Endothelial cell of umbilical vein (primary cell): ENCODE measurements around the gene YTHDF1. TPM values are rescaled to one million over a fixed set of nuclear protein-coding genes. Genes with fewer than 3 reads are reported as not detected.

Experiments used
- BruUV-seq: library from RNA; stranded (reverse); fragments of 400-500 nt; replicated peaks from 2 replicates; lab custom pipeline; 2021; lab: Mats Ljungman, UMichigan
- CTCF ChIA-PET: fragments of 300-600, 350-600 bp; sonication (Branson Sonifier 250); formaldehyde crosslinking; loops from one replicate; lab custom pipeline; 2021; ENCODE audit warnings: antibody characterized with exemption, inconsistent platforms; lab: Charles Lee
- POLR2A ChIA-PET: fragments of 300-600, 350-600 bp; sonication (Branson Sonifier 250); formaldehyde crosslinking; loops from one replicate; lab custom pipeline; 2021; ENCODE audit warnings: antibody characterized with exemption, inconsistent platforms; lab: Charles Lee
- DNase-seq: peaks from one replicate; pipeline ENCODE4 v3.0.0-alpha.2; 2011; ENCODE audit warnings: low read depth, low spot score
- FAIRE-seq: peaks from 2 replicates; lab custom pipeline; 2011; peaks lifted over from hg19 to GRCh38; lab: Jason Lieb, UNC
- H2AFZ ChIP-seq: 2 replicates; pipeline ENCODE4 v1.6.0; 2012; ENCODE audit warnings: low read depth, low read length, control low read depth, inconsistent platforms
- H3K27ac ChIP-seq: 2 replicates; pipeline ENCODE4 v1.5.1; 2011; ENCODE audit warnings: low read depth, mild to moderate bottlenecking, control low read depth, low read length, moderate library complexity; ENCODE audit not compliant: insufficient read depth
- H3K27me3 ChIP-seq, 2 experiments: 2 replicates each; pipeline versions ENCODE4 v1.6.0 to v1.6.1; 2011; ENCODE audit warnings: low read length in 2 of 2, mixed read lengths in 1 of 2; ENCODE audit not compliant: control insufficient read depth in 2 of 2, insufficient read depth in 2 of 2
- H3K36me3 ChIP-seq, 2 experiments: 2 replicates in 1 of 2; 3 replicates in 1 of 2; pipeline ENCODE4 v1.5.1; 2011; ENCODE audit warnings: low read length in 2 of 2, mild to moderate bottlenecking in 1 of 2, moderate library complexity in 1 of 2; ENCODE audit not compliant: control insufficient read depth in 2 of 2, insufficient read depth in 2 of 2; ENCODE audit errors: extremely low read depth in 1 of 2
- H3K4me1 ChIP-seq: 3 replicates; pipeline ENCODE4 v1.5.1; 2011; ENCODE audit warnings: mild to moderate bottlenecking, low read length; ENCODE audit not compliant: control insufficient read depth, insufficient read depth; ENCODE audit errors: extremely low read depth
- H3K4me2 ChIP-seq: 2 replicates; pipeline ENCODE4 v1.6.1; 2011; ENCODE audit warnings: low read length, control low read depth, mixed read lengths; ENCODE audit not compliant: insufficient read depth
- H3K4me3 ChIP-seq, 3 experiments: fragments of 200-600 bp in 1 of 3; sonication (generic), shearing (Covaris generic) in 1 of 3; replicated peaks in 1 of 3; 2 replicates each; pipeline ENCODE4 v1.5.1; 2011 to 2016; ENCODE audit warnings: control low read depth in 3 of 3, low read length in 3 of 3, mild to moderate bottlenecking in 2 of 3, inconsistent platforms in 1 of 3, low read depth in 1 of 3, moderate library complexity in 1 of 3; ENCODE audit not compliant: insufficient read depth in 1 of 3
- H3K79me2 ChIP-seq: 2 replicates; pipeline ENCODE4 v1.6.0; 2012; ENCODE audit warnings: low read length, inconsistent platforms; ENCODE audit not compliant: control insufficient read depth, insufficient read depth
- H3K9ac ChIP-seq: replicated peaks from 2 replicates; pipeline ENCODE3; 2011; ENCODE audit warnings: low read length, control low read depth; ENCODE audit not compliant: insufficient read depth; ENCODE audit errors: extremely low read depth
- H3K9me1 ChIP-seq: replicated peaks from 3 replicates; pipeline ENCODE4 v1.6.0; 2011; ENCODE audit warnings: mild to moderate bottlenecking, low read length; ENCODE audit not compliant: control insufficient read depth, insufficient read depth; ENCODE audit errors: extremely low read depth
- H3K9me3 ChIP-seq: replicated peaks from 2 replicates; pipeline ENCODE4 v1.5.1; 2012; ENCODE audit warnings: low read length, inconsistent platforms; ENCODE audit not compliant: control insufficient read depth, insufficient read depth
- H4K20me1 ChIP-seq: replicated peaks from 2 replicates; pipeline ENCODE3; 2011; ENCODE audit warnings: mild to moderate bottlenecking, low read length; ENCODE audit not compliant: control insufficient read depth, insufficient read depth; ENCODE audit errors: extremely low read depth
- EZH2 ChIP-seq: IDR thresholded peaks from 2 replicates; pipeline ENCODE4 v1.6.1; 2012; ENCODE audit warnings: borderline replicate concordance, low read depth, mild to moderate bottlenecking, moderate library complexity, low read length, inconsistent platforms; ENCODE audit not compliant: severe bottlenecking
- FOS ChIP-seq: IDR thresholded peaks from 2 replicates; pipeline ENCODE4 v1.6.1; 2011; ENCODE audit warnings: mild to moderate bottlenecking, low read length, moderate library complexity, borderline replicate concordance; ENCODE audit not compliant: insufficient read depth
- GATA2 ChIP-seq: IDR thresholded peaks from 2 replicates; pipeline ENCODE4 v1.7.0; 2011; ENCODE audit warnings: low read depth, mild to moderate bottlenecking, moderate library complexity, mixed read lengths, low read length; ENCODE audit not compliant: insufficient read length, insufficient read depth
- JUN ChIP-seq: IDR thresholded peaks from 2 replicates; pipeline ENCODE4 v1.6.1; 2011; ENCODE audit warnings: borderline replicate concordance, low read depth; ENCODE audit not compliant: insufficient read length, insufficient read depth
- MYC ChIP-seq: IDR thresholded peaks from one replicate; pipeline ENCODE4 v1.6.1; 2011; ENCODE audit warnings: mild to moderate bottlenecking, low read depth, low read length
- POLR2A ChIP-seq: IDR thresholded peaks from 2 replicates; pipeline ENCODE4 v1.6.1; 2012; ENCODE audit warnings: low read depth, mild to moderate bottlenecking, control low read depth, low read length
- POLR2AphosphoS5 ChIP-seq: IDR thresholded peaks from 2 replicates; pipeline ENCODE4 v1.6.1; 2012; ENCODE audit warnings: low read depth, mild to moderate bottlenecking, control low read depth, low read length, moderate library complexity; ENCODE audit not compliant: insufficient read depth
- dilution Hi-C: fragments of 300-500 bp; cut with MboI; formaldehyde crosslinking; loops from one replicate; pipeline ENCODE4 v1.15.0; 2019; ENCODE audit warnings: low sequenced_read_pairs; ENCODE audit not compliant: extremely low pct_ligation_motif_present
- intact Hi-C: fragments of 100-400 bp; cut with micrococcal nuclease; formaldehyde crosslinking; loops from one replicate; pipeline ENCODE4 v1.10.0; 2022
- polyA plus RNA-seq, 4 experiments: library from polyadenylated mRNA; depleted of rRNA in 3 of 4; stranded (reverse) in 3 of 4; unstranded in 1 of 4; fragments of >200 nt; gene quantifications; 2 replicates each; pipeline versions ENCODE4 v1.2.1 to v1.2.3, GENCODE V29; 2011 to 2012; ENCODE audit warnings: missing spikeins in 1 of 4
- total RNA-seq: library from RNA; stranded (reverse); gene quantifications from 2 replicates; pipeline ENCODE4 v1.2.3, GENCODE V29; 2021
- TF ChIP-seq, protein P1 (sequence below): IDR thresholded peaks from 2 replicates; pipeline ENCODE4 v1.6.1; 2011; ENCODE audit not compliant: insufficient read depth, insufficient read length
- TF ChIP-seq, protein P2 (sequence below), 2 donors: IDR thresholded peaks; 1 replicate in 1 of 2; 2 replicates in 1 of 2; pipeline ENCODE4 v1.5.1; 2011; ENCODE audit warnings: low read length in 2 of 2, mild to moderate bottlenecking in 2 of 2, moderate library complexity in 2 of 2, control low read depth in 1 of 2, inconsistent platforms in 1 of 2, low read depth in 1 of 2; ENCODE audit not compliant: insufficient read depth in 1 of 2; ENCODE audit errors: extremely low read depth in 1 of 2

YTHDF1 gene
- total and polyA plus RNA-seq, 2 donors (not counting 3 experiments of a cell fraction or from before 2014, with no cell fraction given), result 25.2 to 44.4 TPM

DNA sequence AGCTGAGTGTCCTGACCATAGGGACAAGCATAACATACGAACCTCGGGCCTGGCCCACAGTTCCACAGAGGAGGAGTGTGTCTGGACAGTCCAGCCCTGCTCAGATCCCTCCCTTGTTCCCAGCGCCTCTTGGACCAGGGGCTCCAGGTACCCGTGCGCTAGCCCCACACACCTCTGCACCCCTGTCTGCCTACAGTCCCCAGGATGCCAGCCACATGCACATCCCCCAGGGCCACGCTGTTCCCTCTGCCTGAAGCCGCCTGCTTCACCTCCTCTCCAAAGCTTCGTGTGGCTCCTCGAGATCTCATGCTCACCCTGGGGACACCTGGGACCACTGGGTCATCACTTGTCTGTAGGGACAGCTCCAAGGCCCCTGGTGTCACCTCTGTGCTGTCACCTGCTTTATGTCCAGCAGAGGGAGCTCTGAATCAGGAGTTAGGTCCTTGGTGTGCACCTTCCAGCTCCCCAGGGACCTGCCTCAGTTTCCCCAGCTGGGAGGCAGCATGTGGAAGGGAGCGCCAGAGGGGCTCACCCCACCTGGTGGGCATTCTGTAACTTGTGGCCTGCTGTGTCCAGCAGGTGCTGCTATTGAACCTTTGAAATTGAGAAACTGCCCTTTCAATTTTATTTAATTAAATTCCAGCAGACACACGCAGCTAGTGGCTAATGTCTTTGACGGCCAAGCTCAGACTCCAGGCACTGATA lies 7.3 kb upstream of the YTHDF1 start:
- no peaks in the 10 kb centered on the region for H3K79me2 ChIP-seq
- H2AFZ ChIP-seq, result no peak overlapping the region
- DNase-seq (peak; percentile 35), FAIRE-seq (peak; percentile 54)
- H3K9me3 ChIP-seq, result no peaks in the 10 kb centered on the region
- H4K20me1 ChIP-seq, result no peaks in the 10 kb centered on the region
- TF ChIP-seq, protein P1, sequence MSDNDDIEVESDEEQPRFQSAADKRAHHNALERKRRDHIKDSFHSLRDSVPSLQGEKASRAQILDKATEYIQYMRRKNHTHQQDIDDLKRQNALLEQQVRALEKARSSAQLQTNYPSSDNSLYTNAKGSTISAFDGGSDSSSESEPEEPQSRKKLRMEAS, result no peak
- TF ChIP-seq, protein P2, sequence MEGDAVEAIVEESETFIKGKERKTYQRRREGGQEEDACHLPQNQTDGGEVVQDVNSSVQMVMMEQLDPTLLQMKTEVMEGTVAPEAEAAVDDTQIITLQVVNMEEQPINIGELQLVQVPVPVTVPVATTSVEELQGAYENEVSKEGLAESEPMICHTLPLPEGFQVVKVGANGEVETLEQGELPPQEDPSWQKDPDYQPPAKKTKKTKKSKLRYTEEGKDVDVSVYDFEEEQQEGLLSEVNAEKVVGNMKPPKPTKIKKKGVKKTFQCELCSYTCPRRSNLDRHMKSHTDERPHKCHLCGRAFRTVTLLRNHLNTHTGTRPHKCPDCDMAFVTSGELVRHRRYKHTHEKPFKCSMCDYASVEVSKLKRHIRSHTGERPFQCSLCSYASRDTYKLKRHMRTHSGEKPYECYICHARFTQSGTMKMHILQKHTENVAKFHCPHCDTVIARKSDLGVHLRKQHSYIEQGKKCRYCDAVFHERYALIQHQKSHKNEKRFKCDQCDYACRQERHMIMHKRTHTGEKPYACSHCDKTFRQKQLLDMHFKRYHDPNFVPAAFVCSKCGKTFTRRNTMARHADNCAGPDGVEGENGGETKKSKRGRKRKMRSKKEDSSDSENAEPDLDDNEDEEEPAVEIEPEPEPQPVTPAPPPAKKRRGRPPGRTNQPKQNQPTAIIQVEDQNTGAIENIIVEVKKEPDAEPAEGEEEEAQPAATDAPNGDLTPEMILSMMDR (IDR thresholded peaks at IDR 0.05; ENCODE audit: extremely low read depth in 1 of 2, insufficient read depth in 1 of 2, low read depth in 1 of 2, low read length in 2 of 2), result peak; percentile 75 to 81
- no peaks in the 10 kb centered on the region for H3K9me1 ChIP-seq
- no peak overlapping the region for H3K4me3 ChIP-seq
- H3K36me3 ChIP-seq, result no peaks in the 10 kb centered on the region
- CTCF ChIA-PET, result interaction anchor here (0.6 to 4.8 kb wide), 53 partner anchors 8 to 898 kb away, joined by 3 to 116 read pairs (median 5); partner anchors contain the start of genes ARFGAP1, BHLHE23, BIRC7 and COL20A1
- POLR2A ChIA-PET, result no interaction called here
- intact Hi-C loops (loop anchor here (5.0 kb wide), 1 partner anchor 69 kb away; the partner anchor contains the start of gene COL20A1), dilution Hi-C loops (no loop called here)
- H3K9ac ChIP-seq, result no peak overlapping the region
- H3K4me2 ChIP-seq, result no peak overlapping the region
- no peaks in the 10 kb centered on the region for H3K4me1 ChIP-seq
- no TSS peak for BruUV-seq
- H3K27me3 ChIP-seq, result no peaks in the 10 kb centered on the region
- H3K27ac ChIP-seq, result no peak overlapping the region

DNA sequence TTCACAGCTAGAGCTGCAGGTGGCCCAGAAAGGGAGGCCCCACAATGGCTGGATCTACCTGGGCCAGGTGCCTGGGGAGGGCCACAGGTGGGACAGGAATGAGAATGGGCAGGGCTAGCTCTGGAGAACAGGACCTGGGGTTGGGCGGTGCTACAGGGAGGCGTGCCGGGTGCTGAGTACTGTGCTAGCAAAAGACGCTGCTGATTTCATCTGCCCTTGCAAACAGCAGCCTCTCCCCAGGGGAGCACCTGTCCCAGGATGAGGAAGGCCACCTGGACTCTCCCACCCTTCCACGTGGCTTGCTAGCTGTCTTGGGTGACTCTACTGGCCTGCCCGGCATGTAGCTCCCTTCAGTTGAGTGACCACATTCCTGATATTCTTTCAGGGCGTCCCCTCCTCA lies 6.6 kb upstream of the YTHDF1 start:
- CTCF ChIA-PET, result interaction anchor here (1.2 to 4.8 kb wide), 21 partner anchors 10 to 160 kb away, joined by 4 to 116 read pairs (median 8); partner anchors contain the start of genes ARFGAP1, BIRC7, COL20A1 and NKAIN4
- intact Hi-C loops, result loop anchor here (5.0 kb wide), 1 partner anchor 70 kb away; the partner anchor contains the start of gene COL20A1
- Histone ChIP-seq H3K79me2 (no peaks in the 10 kb centered on the region), H3K36me3 (no peaks in the 10 kb centered on the region), H3K4me1 (no peaks in the 10 kb centered on the region), H3K9me3 (no peaks in the 10 kb centered on the region), H3K9ac (no peak overlapping the region), H3K27ac (no peak overlapping the region), H3K9me1 (no peaks in the 10 kb centered on the region), H2AFZ (no peak overlapping the region), H4K20me1 (no peaks in the 10 kb centered on the region), H3K4me2 (no peak overlapping the region), H3K4me3 (no peak overlapping the region), H3K27me3 (no peaks in the 10 kb centered on the region)
- POLR2A ChIA-PET, result no interaction called here
- TF ChIP-seq MYC (no peak), JUN (no peak), EZH2 (no peak), FOS (no peak), POLR2AphosphoS5 (no peak), POLR2A (no peak), GATA2 (no peak)
- TF ChIP-seq, protein P2 (IDR thresholded peaks at IDR 0.05; ENCODE audit: extremely low read depth in 1 of 2, insufficient read depth in 1 of 2, low read depth in 1 of 2, low read length in 2 of 2), result no peak
- TF ChIP-seq, protein P1, result no peak
- dilution Hi-C loops, result no loop called here
- no peak for DNase-seq
- BruUV-seq, result no TSS peak
- FAIRE-seq, result no peak
